OCI-LY1 (cell line): ENCODE data around the gene CORO2B.

Experiments used
- CTCF ChIP-seq: fragments of 200-600 bp; sonication (generic), shearing (Covaris generic); IDR thresholded peaks from 2 replicates; pipeline ENCODE4 v1.5.1; 2017; ENCODE audit warnings: mild to moderate bottlenecking, antibody characterized with exemption, low read length, moderate library complexity, mixed read lengths
- EZH2 ChIP-seq: fragments of 200-600 bp; sonication (generic), shearing (Covaris generic); IDR thresholded peaks from 2 replicates; pipeline ENCODE4 v1.8.0; 2017; ENCODE audit warnings: borderline replicate concordance, mixed run types, mild to moderate bottlenecking, antibody characterized with exemption, low read length, moderate library complexity, mixed read lengths

GRCh38 chr15:68763063-68763462 is 184.3 kb downstream of the CORO2B start:
- TF ChIP-seq CTCF (no peak), EZH2 (no peak)
